Immature natural killer cell (primary cell): Measurements from ENCODE around the gene PRKCA. TPM values are rescaled to one million over a fixed set of nuclear protein-coding genes. Genes with fewer than 3 reads are reported as not detected.

Experiments used
- DNase-seq, 3 donors: peaks; one replicate each; pipeline ENCODE4 v3.0.0; 2022; ENCODE audit warnings: mixed read lengths in 1 of 3
- H3K27ac Mint-ChIP-seq, 6 donors: one replicate each; pipeline ENCODE4 v1.8.0; 2020; ENCODE audit warnings: mixed read lengths in 6 of 6, mild to moderate bottlenecking in 5 of 6, inconsistent platforms in 4 of 6, moderate library complexity in 3 of 6
- H3K27me3 Mint-ChIP-seq, 3 donors: one replicate each; pipeline ENCODE4 v1.8.0; 2020 to 2021; ENCODE audit warnings: low read depth in 3 of 3, mild to moderate bottlenecking in 3 of 3, mixed read lengths in 3 of 3, moderate library complexity in 3 of 3, inconsistent platforms in 1 of 3
- H3K36me3 Mint-ChIP-seq, 3 donors: one replicate each; pipeline ENCODE4 v1.8.0; 2020; ENCODE audit warnings: mixed read lengths in 3 of 3, inconsistent platforms in 2 of 3, mild to moderate bottlenecking in 2 of 3
- H3K4me1 Mint-ChIP-seq, 2 donors: one replicate each; pipeline ENCODE4 v1.8.0; 2020; ENCODE audit warnings: inconsistent platforms in 2 of 2, mild to moderate bottlenecking in 2 of 2, mixed read lengths in 2 of 2, moderate library complexity in 1 of 2
- H3K4me3 Mint-ChIP-seq, 5 donors: one replicate each; pipeline ENCODE4 v1.8.0; 2020; ENCODE audit warnings: mild to moderate bottlenecking in 5 of 5, mixed read lengths in 5 of 5, inconsistent platforms in 3 of 5, moderate library complexity in 3 of 5
- H3K9me3 Mint-ChIP-seq, 6 donors: one replicate each; pipeline ENCODE4 v1.8.0; 2020; ENCODE audit warnings: mild to moderate bottlenecking in 6 of 6, mixed read lengths in 6 of 6, inconsistent platforms in 4 of 6, moderate library complexity in 3 of 6
- polyA plus RNA-seq, 3 donors: library from polyadenylated mRNA; unstranded; fragments of 300-500 nt; fragmentation: Illumina TruSeq; gene quantifications; one replicate each; pipeline ENCODE4 v1.2.3, GENCODE V29; 2021

The PRKCA gene
- polyA plus RNA-seq, 3 donors from 2014 or later: 0.18 to 1.3 (median 0.28) TPM

- H3K9me3 Mint-ChIP-seq: peaks cover 0 to 3% (median 0%) of the 10 kb centered on the region in 6 donors
- peaks cover 1 to 17% (median 3%) of the 10 kb centered on the region in 3 donors for H3K27me3 Mint-ChIP-seq
- H3K4me3 Mint-ChIP-seq: no peak overlapping the region
- no peak for DNase-seq
- no peak overlapping the region for H3K27ac Mint-ChIP-seq
- peaks cover 9 to 19% of the 10 kb centered on the region in 2 donors for H3K4me1 Mint-ChIP-seq
- peaks cover 6 to 7% (median 6%) of the 10 kb centered on the region in 3 donors for H3K36me3 Mint-ChIP-seq
Measured at GRCh38 chr17:66809408-66809807, 507.0 kb downstream of the PRKCA start.

DNA sequence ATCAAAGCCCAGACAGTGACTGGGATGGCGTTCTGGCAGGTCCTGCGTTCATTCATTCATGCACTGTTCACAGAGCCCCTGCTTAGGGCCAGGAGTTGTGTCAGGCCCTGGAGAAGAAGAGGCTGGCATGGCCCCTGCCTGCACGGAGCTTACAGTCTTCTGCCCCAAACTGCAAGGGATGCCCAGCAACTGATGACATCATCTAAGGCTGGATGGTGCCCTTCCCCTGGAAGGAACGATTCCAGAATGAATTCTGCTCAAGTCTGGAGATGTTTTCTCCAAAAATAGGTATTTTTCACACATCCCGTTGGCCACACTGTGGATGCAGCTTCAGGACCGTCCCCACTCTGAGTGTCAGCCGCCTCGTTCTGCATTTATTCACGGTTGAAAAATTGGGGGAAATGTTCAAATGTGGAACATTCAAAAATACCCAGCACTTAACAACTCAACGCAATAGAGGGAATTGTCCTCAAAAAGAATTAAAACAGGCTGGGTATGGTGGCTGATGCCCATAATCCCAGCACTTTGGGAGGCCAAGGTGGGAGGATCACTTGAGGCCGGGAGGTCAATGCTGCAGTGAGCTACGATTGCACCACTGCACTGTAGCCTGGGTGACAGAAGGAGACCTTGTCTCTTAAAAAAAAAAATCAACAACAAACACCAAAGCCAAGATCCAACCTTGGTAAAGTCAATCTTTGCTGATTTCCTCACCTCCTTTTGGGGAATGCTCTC lies 508.7 kb downstream of the PRKCA start:
- H3K27ac Mint-ChIP-seq: no peak overlapping the region
- peaks cover 0 to 3% (median 0%) of the 10 kb centered on the region in 6 donors for H3K9me3 Mint-ChIP-seq
- H3K4me1 Mint-ChIP-seq: peaks cover 9 to 19% of the 10 kb centered on the region in 2 donors
- H3K4me3 Mint-ChIP-seq: no peak overlapping the region
- H3K27me3 Mint-ChIP-seq: peaks cover 3 to 17% (median 3%) of the 10 kb centered on the region in 3 donors
- DNase-seq: no peak
- no peaks in the 10 kb centered on the region for H3K36me3 Mint-ChIP-seq

DNA sequence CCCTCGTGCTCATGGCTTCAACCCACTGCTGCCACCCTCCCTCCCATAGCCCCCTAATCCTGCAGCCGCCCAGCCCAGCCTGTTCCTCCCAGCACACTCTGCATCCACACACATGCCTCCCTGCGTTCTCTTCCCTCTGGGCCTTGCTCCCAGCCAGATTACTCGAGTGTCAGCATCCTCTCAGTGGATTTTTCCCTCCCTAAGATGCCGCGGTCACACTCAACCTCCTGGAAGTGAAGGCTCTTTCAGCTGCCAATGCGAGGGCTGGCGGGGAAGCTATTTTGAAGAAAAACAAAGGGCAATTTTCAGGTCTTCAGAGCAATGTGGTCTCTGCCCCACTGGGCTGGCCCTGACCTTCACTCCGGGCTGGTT lies 509.3 kb downstream of the PRKCA start:
- peaks cover 0 to 3% (median 0%) of the 10 kb centered on the region in 6 donors for H3K9me3 Mint-ChIP-seq
- H3K36me3 Mint-ChIP-seq: no peaks in the 10 kb centered on the region
- H3K4me1 Mint-ChIP-seq: peaks cover 9 to 19% of the 10 kb centered on the region in 2 donors
- H3K27ac Mint-ChIP-seq: no peak overlapping the region
- no peak overlapping the region for H3K4me3 Mint-ChIP-seq
- H3K27me3 Mint-ChIP-seq: peaks cover 3 to 17% (median 3%) of the 10 kb centered on the region in 3 donors
- DNase-seq: no peak

- H3K36me3 Mint-ChIP-seq: no peaks in the 10 kb centered on the region
- H3K27ac Mint-ChIP-seq: no peak overlapping the region
- peaks cover 6 to 18% (median 8%) of the 10 kb centered on the region in 3 donors for H3K27me3 Mint-ChIP-seq
- H3K4me3 Mint-ChIP-seq: no peak overlapping the region
- peaks cover 0 to 6% (median 3%) of the 10 kb centered on the region in 6 donors for H3K9me3 Mint-ChIP-seq
- no peak for DNase-seq
- H3K4me1 Mint-ChIP-seq: peaks cover 8 to 15% of the 10 kb centered on the region in 2 donors
Measured at GRCh38 chr17:66812571-66812970, 510.2 kb downstream of the PRKCA start.

GRCh38 chr17:66813296-66813695 lies 510.9 kb downstream of the PRKCA start:
- no peak for DNase-seq
- no peak overlapping the region for H3K27ac Mint-ChIP-seq
- peaks cover 1 to 8% of the 10 kb centered on the region in 2 donors for H3K4me1 Mint-ChIP-seq

GRCh38 chr17:66814026-66814425 lies 511.6 kb downstream of the PRKCA start:
- Mint-ChIP-seq H3K9me3 (peaks cover 0 to 14% (median 3%) of the 10 kb centered on the region in 6 donors), H3K27ac (no peak overlapping the region), H3K4me1 (peaks cover 0 to 2% of the 10 kb centered on the region in 2 donors), H3K27me3 (peaks cover 6 to 15% (median 8%) of the 10 kb centered on the region in 3 donors), H3K36me3 (no peaks in the 10 kb centered on the region), H3K4me3 (no peak overlapping the region)
- DNase-seq: no peak

More at GRCh38 chr17:66813296-66813695, 510.9 kb downstream of the PRKCA start:
- H3K27me3 Mint-ChIP-seq: peaks cover 6 to 16% (median 8%) of the 10 kb centered on the region in 3 donors
- no peak overlapping the region for H3K4me3 Mint-ChIP-seq
- no peaks in the 10 kb centered on the region for H3K36me3 Mint-ChIP-seq
- peaks cover 0 to 12% (median 4%) of the 10 kb centered on the region in 6 donors for H3K9me3 Mint-ChIP-seq

DNA sequence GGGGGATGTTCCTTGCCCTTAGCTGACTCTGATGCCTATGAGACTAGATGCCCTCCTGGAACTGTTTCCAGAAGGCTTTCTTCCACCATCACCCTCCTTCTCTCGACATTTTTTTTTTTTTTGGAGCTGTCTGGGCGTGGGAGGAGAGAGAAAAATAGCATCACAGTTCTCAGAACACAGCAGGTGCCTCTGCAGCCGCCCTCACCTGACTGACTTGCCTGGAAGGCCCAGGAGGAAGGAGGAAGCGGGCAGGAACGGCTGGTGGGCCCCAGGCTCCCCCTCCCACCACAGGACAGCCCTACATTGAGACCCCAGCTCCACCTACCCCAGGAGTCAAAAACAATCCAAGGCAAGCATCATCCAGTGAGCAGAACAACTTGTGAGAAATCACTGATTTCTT lies 512.2 kb downstream of the PRKCA start:
- Mint-ChIP-seq H3K4me1 (no peaks in the 10 kb centered on the region), H3K27me3 (peaks cover 6 to 14% (median 9%) of the 10 kb centered on the region in 3 donors), H3K9me3 (peaks cover 0 to 17% (median 3%) of the 10 kb centered on the region in 6 donors), H3K27ac (no peak overlapping the region), H3K36me3 (no peaks in the 10 kb centered on the region), H3K4me3 (no peak overlapping the region)
- DNase-seq: no peak

- H3K9me3 Mint-ChIP-seq: peaks cover 0 to 17% (median 3%) of the 10 kb centered on the region in 6 donors
- peaks cover 8 to 16% (median 10%) of the 10 kb centered on the region in 3 donors for H3K27me3 Mint-ChIP-seq
- no peak overlapping the region for H3K4me3 Mint-ChIP-seq
- no peak overlapping the region for H3K27ac Mint-ChIP-seq
- H3K4me1 Mint-ChIP-seq: no peaks in the 10 kb centered on the region
- H3K36me3 Mint-ChIP-seq: no peaks in the 10 kb centered on the region
- DNase-seq: no peak
Measured at GRCh38 chr17:66817750-66818149, 515.3 kb downstream of the PRKCA start.

DNA sequence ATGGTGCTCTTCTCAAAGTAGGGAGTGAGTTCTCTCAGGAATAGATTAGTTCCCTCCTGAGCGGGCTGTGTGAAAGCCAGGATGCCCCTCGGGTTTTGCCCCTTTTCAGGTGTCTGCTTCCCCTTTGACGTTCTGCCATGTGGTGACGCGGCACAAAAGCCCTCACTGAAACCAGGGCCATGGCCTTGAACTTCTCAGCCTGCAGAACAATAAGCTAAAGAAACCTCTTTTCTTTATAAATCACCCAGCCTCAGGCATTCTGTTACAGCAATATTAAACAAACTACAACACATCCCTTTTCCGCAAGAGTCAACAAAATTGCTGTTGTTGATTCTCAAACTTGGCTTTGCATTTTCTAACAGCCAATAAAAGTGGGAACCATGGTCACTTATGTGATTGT lies 517.1 kb downstream of the PRKCA start:
- DNase-seq: no peak
- Mint-ChIP-seq H3K27ac (no peak overlapping the region), H3K4me1 (no peaks in the 10 kb centered on the region), H3K36me3 (no peaks in the 10 kb centered on the region), H3K9me3 (peaks cover 0 to 17% (median 3%) of the 10 kb centered on the region in 6 donors), H3K27me3 (peaks cover 7 to 15% (median 10%) of the 10 kb centered on the region in 3 donors), H3K4me3 (no peak overlapping the region)

- H3K4me3 Mint-ChIP-seq: no peak overlapping the region
- no peak for DNase-seq
- H3K9me3 Mint-ChIP-seq: peaks cover 0 to 17% (median 3%) of the 10 kb centered on the region in 6 donors
- no peaks in the 10 kb centered on the region for H3K4me1 Mint-ChIP-seq
- H3K27ac Mint-ChIP-seq: no peak overlapping the region
- H3K27me3 Mint-ChIP-seq: peaks cover 6 to 15% (median 6%) of the 10 kb centered on the region in 3 donors
- H3K36me3 Mint-ChIP-seq: no peaks in the 10 kb centered on the region
Measured at GRCh38 chr17:66822009-66822408, 519.6 kb downstream of the PRKCA start.

GRCh38 chr17:66826856-66827255 lies 524.4 kb downstream of the PRKCA start:
- peaks cover 0 to 4% (median 0%) of the 10 kb centered on the region in 6 donors for H3K9me3 Mint-ChIP-seq
- H3K27me3 Mint-ChIP-seq: peaks cover 8 to 19% (median 12%) of the 10 kb centered on the region in 3 donors
- no peak for DNase-seq
- H3K36me3 Mint-ChIP-seq: peaks cover 0 to under 1% (median 0%) of the 10 kb centered on the region in 3 donors
- H3K4me3 Mint-ChIP-seq: no peak overlapping the region
- no peak overlapping the region for H3K27ac Mint-ChIP-seq
- H3K4me1 Mint-ChIP-seq: no peaks in the 10 kb centered on the region

GRCh38 chr17:66829386-66829864 lies 527.0 kb downstream of the PRKCA start:
- DNase-seq: peak in 2 of 3 donors; percentile 5 to 8

DNA sequence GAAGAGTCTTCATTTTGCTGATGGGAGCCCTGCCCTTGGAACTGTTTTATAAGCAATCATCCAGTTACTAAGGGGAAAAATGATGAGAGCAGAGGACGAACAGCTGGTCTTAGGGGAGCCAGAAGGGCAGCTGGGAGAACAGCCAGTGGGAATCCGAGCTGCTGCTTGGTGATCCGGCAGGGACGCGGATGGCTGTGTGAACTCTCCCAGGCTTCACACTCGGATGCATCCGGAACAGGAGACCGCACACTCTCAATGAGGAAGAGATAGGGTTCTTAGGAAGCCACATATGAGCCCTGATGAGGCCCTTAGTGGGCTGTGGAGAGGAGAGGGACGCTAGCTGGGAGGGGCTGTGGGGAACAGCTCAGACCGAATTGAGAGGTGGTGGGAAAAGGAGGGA lies 527.5 kb downstream of the PRKCA start:
- H3K4me1 Mint-ChIP-seq: peaks cover 0 to 3% of the 10 kb centered on the region in 2 donors
- H3K9me3 Mint-ChIP-seq: peaks cover 0 to 4% (median 0%) of the 10 kb centered on the region in 6 donors
- no peak for DNase-seq
- peaks cover 0 to 4% (median 3%) of the 10 kb centered on the region in 3 donors for H3K36me3 Mint-ChIP-seq
- peaks cover 11 to 30% (median 16%) of the 10 kb centered on the region in 3 donors for H3K27me3 Mint-ChIP-seq
- no peak overlapping the region for H3K27ac Mint-ChIP-seq
- no peak overlapping the region for H3K4me3 Mint-ChIP-seq

More at GRCh38 chr17:66829386-66829864, 527.0 kb downstream of the PRKCA start:
- Mint-ChIP-seq H3K9me3 (peaks cover 0 to 4% (median 0%) of the 10 kb centered on the region in 6 donors), H3K4me3 (no peak overlapping the region), H3K4me1 (no peaks in the 10 kb centered on the region), H3K36me3 (peaks cover 0 to 4% (median 3%) of the 10 kb centered on the region in 3 donors), H3K27me3 (peaks cover 12 to 30% (median 16%) of the 10 kb centered on the region in 3 donors), H3K27ac (no peak overlapping the region)

- peaks cover 0 to 3% of the 10 kb centered on the region in 2 donors for H3K4me1 Mint-ChIP-seq
- DNase-seq: no peak
- no peak overlapping the region for H3K27ac Mint-ChIP-seq
- peaks cover 0 to 4% (median 0%) of the 10 kb centered on the region in 6 donors for H3K9me3 Mint-ChIP-seq
- H3K4me3 Mint-ChIP-seq: no peak overlapping the region
- H3K27me3 Mint-ChIP-seq: peaks cover 11 to 32% (median 16%) of the 10 kb centered on the region in 3 donors
- peaks cover 0 to 4% (median 3%) of the 10 kb centered on the region in 3 donors for H3K36me3 Mint-ChIP-seq
Measured at GRCh38 chr17:66830451-66830850, 528.0 kb downstream of the PRKCA start.
